HCT116 (cell line): ENCODE measurements around the gene C22orf39. TPM values are rescaled to one million over a fixed set of nuclear protein-coding genes. Genes with fewer than 3 reads are reported as not detected.

Source experiments
- ATAC-seq: fragments of 200-7000 bp; cut with Tn5 transposase; 2 replicates; pipeline ENCODE4 v1.9.1; 2020; ENCODE audit warnings: mild to moderate bottlenecking, moderate library complexity
- BruUV-seq: library from RNA; stranded (reverse); fragments of 400-500 nt; replicated peaks from 2 replicates; lab custom pipeline; 2021; lab: Mats Ljungman, UMichigan
- CTCF ChIA-PET: fragments of 300-600 bp; sonication (Branson Sonifier 250); formaldehyde crosslinking; loops from one replicate; lab custom pipeline; 2021; ENCODE audit warnings: antibody characterized with exemption; lab: Charles Lee
- POLR2A ChIA-PET: fragments of 300-600, 350-600 bp; sonication (Branson Sonifier 250); formaldehyde crosslinking; loops from one replicate; lab custom pipeline; 2021; ENCODE audit warnings: antibody characterized with exemption; lab: Charles Lee
- RAD21 ChIA-PET, 2 experiments: fragments of 300-600 bp; sonication (Branson Sonifier 250); formaldehyde crosslinking; loops; one replicate each; lab custom pipeline; 2023; ENCODE audit warnings: low total read pairs in 2 of 2; ENCODE audit not compliant: uncharacterized antibody in 2 of 2, unreplicated experiment in 2 of 2, low non-redundant PET in 1 of 2; lab: Charles Lee
- DNase-seq: peaks from one replicate; pipeline ENCODE4 v3.0.0-alpha.2; 2010; ENCODE audit warnings: low read depth, low spot score
- H2AFZ ChIP-seq: fragments of 200-600 bp; shearing (Covaris generic), sonication (generic); 2 replicates; pipeline ENCODE4 v1.6.1; 2017; ENCODE audit warnings: low read depth, mixed run types, mixed read lengths, antibody characterized with exemption, low read length; ENCODE audit not compliant: poor library complexity, severe bottlenecking
- H3K27ac ChIP-seq: 2 replicates; pipeline ENCODE4 v1.5.1; 2012; ENCODE audit warnings: low read depth, low read length
- H3K27me3 ChIP-seq: fragments of 200-600 bp; sonication (generic); 2 replicates; pipeline ENCODE4 v1.6.1; 2016; ENCODE audit warnings: mixed run types, low read length, mixed read lengths; ENCODE audit not compliant: insufficient read depth
- H3K36me3 ChIP-seq, 2 experiments: fragments of 200-500 bp in 1 of 2; fragments of 200-600 bp in 1 of 2; sonication (Bioruptor generic) in 1 of 2; sonication (generic) in 1 of 2; 2 replicates each; pipeline versions ENCODE4 v1.5.1 to v1.6.1; 2014 to 2016; ENCODE audit warnings: low read length in 2 of 2, inconsistent platforms in 1 of 2, mixed read lengths in 1 of 2, mixed run types in 1 of 2; ENCODE audit not compliant: insufficient read depth in 2 of 2, control insufficient read depth in 1 of 2
- H3K4me1 ChIP-seq, 2 experiments: fragments of 200-600 bp in 1 of 2; sonication (generic) in 1 of 2; 2 replicates each; pipeline versions ENCODE4 v1.5.1 to v1.6.1; 2012 to 2017; ENCODE audit warnings: low read length in 2 of 2, inconsistent platforms in 1 of 2, mild to moderate bottlenecking in 1 of 2, mixed read lengths in 1 of 2, mixed run types in 1 of 2, moderate library complexity in 1 of 2; ENCODE audit not compliant: insufficient read depth in 2 of 2, control insufficient read depth in 1 of 2
- H3K4me2 ChIP-seq: fragments of 200-600 bp; sonication (generic); 2 replicates; pipeline ENCODE4 v1.6.1; 2017; ENCODE audit warnings: mixed run types, low read length, mixed read lengths
- H3K4me3 ChIP-seq, 2 experiments: fragments of 200-600 bp in 1 of 2; sonication (generic) in 1 of 2; replicated peaks in 1 of 2; 2 replicates each; pipeline ENCODE4 v1.5.1; 2011 to 2016; ENCODE audit warnings: low read length in 2 of 2, control low read depth in 1 of 2, low read depth in 1 of 2, mild to moderate bottlenecking in 1 of 2, mixed read lengths in 1 of 2, mixed run types in 1 of 2
- H3K79me2 ChIP-seq: fragments of 200-600 bp; sonication (generic); 2 replicates; pipeline ENCODE4 v1.6.1; 2017; ENCODE audit warnings: mild to moderate bottlenecking, mixed run types, low read length, moderate library complexity, mixed read lengths; ENCODE audit not compliant: insufficient read depth
- H3K9ac ChIP-seq: fragments of 200-600 bp; sonication (generic); 2 replicates; pipeline ENCODE4 v1.6.1; 2016; ENCODE audit warnings: low read length, mixed read lengths
- H3K9me2 ChIP-seq: fragments of 200-600 bp; sonication (generic), shearing (Covaris generic); 2 replicates; pipeline ENCODE4 v1.6.1; 2017; ENCODE audit warnings: mixed run types, mild to moderate bottlenecking, moderate library complexity; ENCODE audit not compliant: insufficient read depth
- H3K9me3 ChIP-seq, 2 experiments: fragments of 200-500 bp in 1 of 2; fragments of 200-600 bp in 1 of 2; sonication (Bioruptor generic) in 1 of 2; sonication (generic) in 1 of 2; 2 replicates each; pipeline ENCODE4 v1.6.1; 2014 to 2017; ENCODE audit warnings: low read length in 2 of 2, mixed read lengths in 2 of 2, inconsistent platforms in 1 of 2, low read depth in 1 of 2, mild to moderate bottlenecking in 1 of 2, mixed run types in 1 of 2, moderate library complexity in 1 of 2; ENCODE audit not compliant: control insufficient read depth in 1 of 2, insufficient read depth in 1 of 2
- H4K20me1 ChIP-seq: fragments of 200-600 bp; sonication (generic), shearing (Covaris generic); 2 replicates; pipeline ENCODE4 v1.6.1; 2017; ENCODE audit warnings: mixed run types, mild to moderate bottlenecking, moderate library complexity; ENCODE audit not compliant: insufficient read depth
- CEBPB ChIP-seq: IDR thresholded peaks from 2 replicates; pipeline ENCODE4 v1.6.1; 2012; ENCODE audit warnings: low read depth
- EZH2 ChIP-seq: fragments of 200-600 bp; sonication (generic); IDR thresholded peaks from 2 replicates; pipeline ENCODE4 v1.6.1; 2017; ENCODE audit warnings: antibody characterized with exemption, mixed run types
- FOSL1 ChIP-seq: IDR thresholded peaks from 2 replicates; pipeline ENCODE4 v1.6.1; 2012; ENCODE audit warnings: low read depth
- POLR2A ChIP-seq: IDR thresholded peaks from 2 replicates; pipeline ENCODE4 v1.7.0; 2011; ENCODE audit warnings: borderline replicate concordance; ENCODE audit not compliant: insufficient read depth, insufficient read length; ENCODE audit errors: extremely low read depth
- SIN3A ChIP-seq: IDR thresholded peaks from 2 replicates; pipeline ENCODE4 v1.6.1; 2012; ENCODE audit warnings: low read depth
- SP1 ChIP-seq: IDR thresholded peaks from 2 replicates; pipeline ENCODE4 v1.6.1; 2012; ENCODE audit warnings: low read depth
- TCF7L2 ChIP-seq: IDR thresholded peaks from 2 replicates; pipeline ENCODE4 v1.7.0; 2011; ENCODE audit warnings: borderline replicate concordance, inconsistent platforms; ENCODE audit not compliant: insufficient read depth, insufficient read length; ENCODE audit errors: extremely low read depth
- YY1 ChIP-seq: IDR thresholded peaks from 2 replicates; pipeline ENCODE4 v1.6.1; 2011; ENCODE audit warnings: low read length, low read depth, moderate library complexity, mild to moderate bottlenecking; ENCODE audit not compliant: insufficient replicate concordance; ENCODE audit errors: extremely low read depth
- intact Hi-C: fragments of 100-400 bp; cut with micrococcal nuclease; formaldehyde crosslinking; loops from 2 replicates; pipeline ENCODE4 v1.10.0; 2022
- total RNA-seq: library from RNA; stranded (reverse); gene quantifications from one replicate; pipeline ENCODE4 v1.2.1, GENCODE V29; 2021; ENCODE audit not compliant: unreplicated experiment
- TF ChIP-seq, protein P1 (sequence below), 3 experiments: fragments of 200-600 bp in 1 of 3; sonication (generic) in 1 of 3; IDR thresholded peaks in 2 of 3; conservative IDR thresholded peaks in 1 of 3; 2 replicates each; pipeline ENCODE4 v1.5.1; 2012 to 2017; ENCODE audit warnings: low read depth in 2 of 3, low read length in 2 of 3, antibody characterized with exemption in 1 of 3, borderline replicate concordance in 1 of 3, control low read depth in 1 of 3, mild to moderate bottlenecking in 1 of 3, mixed read lengths in 1 of 3, mixed run types in 1 of 3, moderate library complexity in 1 of 3; ENCODE audit not compliant: insufficient read depth in 1 of 3
- TF ChIP-seq, protein P2 (sequence below): IDR thresholded peaks from 2 replicates; pipeline ENCODE4 v1.6.1; 2012

C22orf39 gene
- total RNA-seq, 1 experiment from 2014 or later, result 17.7 TPM

DNA sequence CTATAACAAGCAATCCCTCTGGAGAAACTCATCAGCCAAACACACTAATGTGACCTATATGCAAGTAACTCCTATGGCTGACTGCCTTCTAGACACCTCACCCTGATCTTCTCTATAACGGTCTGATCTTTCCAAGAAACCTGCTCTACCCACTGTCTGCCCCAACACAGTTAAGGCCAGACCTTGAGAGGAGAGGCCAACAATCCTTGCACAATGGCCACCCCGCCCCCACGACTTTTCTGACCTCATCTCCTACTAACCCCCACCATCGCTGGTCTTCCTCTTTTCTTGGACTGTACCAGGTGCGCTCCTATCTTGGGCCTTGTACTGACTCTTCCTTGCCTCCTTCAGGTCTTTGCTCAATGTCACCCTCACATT lies 28.4 kb downstream of the C22orf39 start:
- no peak for DNase-seq
- intact Hi-C loops, result no loop called here
- H3K4me1 ChIP-seq, result no peaks in the 10 kb centered on the region
- H3K9me3 ChIP-seq, result no peaks in the 10 kb centered on the region
- BruUV-seq, result no TSS peak
- no peaks in the 10 kb centered on the region for H3K9me2 ChIP-seq
- H3K27me3 ChIP-seq, result no peaks in the 10 kb centered on the region
- H3K27ac ChIP-seq, result no peak overlapping the region
- no peak overlapping the region for H2AFZ ChIP-seq
- ATAC-seq, result no peak
- CTCF ChIA-PET, result no interaction called here
- RAD21 ChIA-PET, result no interaction called here
- H3K4me2 ChIP-seq, result no peak overlapping the region
- no peaks in the 10 kb centered on the region for H3K36me3 ChIP-seq
- H4K20me1 ChIP-seq, result peaks cover 10% of the 10 kb centered on the region
- POLR2A ChIA-PET, result no interaction called here
- H3K9ac ChIP-seq, result no peak overlapping the region
- TF ChIP-seq FOSL1, result no peak
- no peak for TF ChIP-seq SIN3A
- TF ChIP-seq YY1, result no peak
- TF ChIP-seq EZH2, result no peak
- TF ChIP-seq, all 23 proteins: peak for 0
- H3K4me3 ChIP-seq, result no peak overlapping the region
- peaks cover 96% of the 10 kb centered on the region for H3K79me2 ChIP-seq

DNA sequence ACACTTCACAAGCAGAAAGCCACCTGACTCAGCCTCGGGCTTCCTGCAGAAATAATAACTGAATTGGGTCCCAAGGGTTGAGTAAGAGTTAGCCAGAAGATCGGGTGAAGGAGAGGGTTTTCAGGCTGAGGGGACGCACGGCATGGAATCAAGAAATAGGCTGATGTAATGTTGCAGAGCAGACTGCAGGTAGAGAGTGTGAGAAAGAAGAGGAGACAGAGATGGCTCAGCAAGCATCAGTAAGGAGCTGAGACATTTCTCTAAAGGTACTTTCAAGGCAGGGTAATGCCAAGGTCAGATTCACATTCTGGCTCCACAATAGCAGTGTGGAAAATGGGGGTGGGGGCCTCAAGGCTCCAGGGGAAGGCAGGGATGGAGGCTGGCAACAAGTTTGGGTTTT lies 34.6 kb downstream of the C22orf39 start:
- no peak for TF ChIP-seq TCF7L2
- no peak for TF ChIP-seq POLR2A
- no peak for TF ChIP-seq SP1
- no peak for TF ChIP-seq CEBPB
- TF ChIP-seq YY1, result no peak
- TF ChIP-seq, protein P1, sequence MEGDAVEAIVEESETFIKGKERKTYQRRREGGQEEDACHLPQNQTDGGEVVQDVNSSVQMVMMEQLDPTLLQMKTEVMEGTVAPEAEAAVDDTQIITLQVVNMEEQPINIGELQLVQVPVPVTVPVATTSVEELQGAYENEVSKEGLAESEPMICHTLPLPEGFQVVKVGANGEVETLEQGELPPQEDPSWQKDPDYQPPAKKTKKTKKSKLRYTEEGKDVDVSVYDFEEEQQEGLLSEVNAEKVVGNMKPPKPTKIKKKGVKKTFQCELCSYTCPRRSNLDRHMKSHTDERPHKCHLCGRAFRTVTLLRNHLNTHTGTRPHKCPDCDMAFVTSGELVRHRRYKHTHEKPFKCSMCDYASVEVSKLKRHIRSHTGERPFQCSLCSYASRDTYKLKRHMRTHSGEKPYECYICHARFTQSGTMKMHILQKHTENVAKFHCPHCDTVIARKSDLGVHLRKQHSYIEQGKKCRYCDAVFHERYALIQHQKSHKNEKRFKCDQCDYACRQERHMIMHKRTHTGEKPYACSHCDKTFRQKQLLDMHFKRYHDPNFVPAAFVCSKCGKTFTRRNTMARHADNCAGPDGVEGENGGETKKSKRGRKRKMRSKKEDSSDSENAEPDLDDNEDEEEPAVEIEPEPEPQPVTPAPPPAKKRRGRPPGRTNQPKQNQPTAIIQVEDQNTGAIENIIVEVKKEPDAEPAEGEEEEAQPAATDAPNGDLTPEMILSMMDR (IDR thresholded peaks at IDR 0.05 in 2 of 3, conservative IDR thresholded peaks at IDR 0.05 in 1 of 3; ENCODE audit: borderline replicate concordance in 1 of 3, insufficient read depth in 1 of 3, low read depth in 2 of 3, low read length in 2 of 3), result no peak
- TF ChIP-seq, protein P2, sequence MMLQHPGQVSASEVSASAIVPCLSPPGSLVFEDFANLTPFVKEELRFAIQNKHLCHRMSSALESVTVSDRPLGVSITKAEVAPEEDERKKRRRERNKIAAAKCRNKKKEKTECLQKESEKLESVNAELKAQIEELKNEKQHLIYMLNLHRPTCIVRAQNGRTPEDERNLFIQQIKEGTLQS, result no peak
- no peak for TF ChIP-seq EZH2
- no peak for DNase-seq
- H3K4me2 ChIP-seq, result no peak overlapping the region
- H3K36me3 ChIP-seq, result peaks cover 8 to 9% of the 10 kb centered on the region in 2 experiments; a peak in 2 of 4 replicates
- H3K4me3 ChIP-seq, result no peak overlapping the region
- H3K27me3 ChIP-seq, result no peaks in the 10 kb centered on the region
- ATAC-seq, result no peak
- no peak overlapping the region for H3K27ac ChIP-seq
- no peaks in the 10 kb centered on the region for H3K9me2 ChIP-seq
- CTCF ChIA-PET, result no interaction called here
- no TSS peak for BruUV-seq
- no peaks in the 10 kb centered on the region for H3K4me1 ChIP-seq
- RAD21 ChIA-PET, result no interaction called here
- intact Hi-C loops, result no loop called here
- H2AFZ ChIP-seq, result no peak overlapping the region
- peaks cover 8% of the 10 kb centered on the region for H4K20me1 ChIP-seq
- POLR2A ChIA-PET, result no interaction called here
- H3K79me2 ChIP-seq, result peaks cover 80% of the 10 kb centered on the region
- H3K9ac ChIP-seq, result no peak overlapping the region
- H3K9me3 ChIP-seq, result no peaks in the 10 kb centered on the region
